WTC11 (cell line): Measurements from ENCODE around the gene ALK. TPM values are rescaled to one million over a fixed set of nuclear protein-coding genes. Genes with fewer than 3 reads are reported as not detected.

ENCODE experiments used
- ATAC-seq: fragments of 200-7000 bp; cut with Tn5 transposase; 2 replicates; pipeline ENCODE4 v1.10.0; 2021; ENCODE audit warnings: mild to moderate bottlenecking, moderate library complexity
- CTCF ChIA-PET: fragments of 300-600 bp; sonication (Branson Sonifier 250); formaldehyde crosslinking; loops from one replicate; lab custom pipeline; 2021; ENCODE audit warnings: antibody characterized with exemption; lab: Charles Lee
- POLR2A ChIA-PET: fragments of 350-600 bp; sonication (Branson Sonifier 250); formaldehyde crosslinking; loops from one replicate; lab custom pipeline; 2021; ENCODE audit warnings: antibody characterized with exemption; lab: Charles Lee
- DNase-seq: peaks from one replicate; pipeline ENCODE4 v3.0.0; 2021; ENCODE audit warnings: low spot score
- H3K27ac Mint-ChIP-seq: 2 replicates; pipeline ENCODE4 v1.8.0; 2021; ENCODE audit warnings: mixed read lengths
- H3K27me3 Mint-ChIP-seq: 2 replicates; pipeline ENCODE4 v1.8.0; 2021; ENCODE audit warnings: low read depth, mild to moderate bottlenecking, moderate library complexity, mixed read lengths
- H3K36me3 Mint-ChIP-seq: 2 replicates; pipeline ENCODE4 v1.8.0; 2021; ENCODE audit warnings: mixed read lengths
- H3K4me1 Mint-ChIP-seq: 2 replicates; pipeline ENCODE4 v1.8.0; 2022; ENCODE audit warnings: mixed read lengths
- H3K4me3 Mint-ChIP-seq: 2 replicates; pipeline ENCODE4 v1.8.0; 2021; ENCODE audit warnings: mild to moderate bottlenecking, moderate library complexity, mixed read lengths
- H3K9me3 Mint-ChIP-seq: 2 replicates; pipeline ENCODE4 v1.8.0; 2021; ENCODE audit warnings: mixed read lengths
- ATF6 ChIP-seq: sonication (generic); formaldehyde crosslinking; IDR thresholded peaks from 2 replicates; pipeline ENCODE4 v1.8.1; 2023; ENCODE audit warnings: mild to moderate bottlenecking, missing genetic modification reagents
- CBFB ChIP-seq: sonication (generic); formaldehyde crosslinking; IDR thresholded peaks from 2 replicates; pipeline ENCODE4 v1.8.1; 2022; ENCODE audit warnings: mild to moderate bottlenecking, low read depth, missing genetic modification reagents
- CDX4 ChIP-seq: fragments of 250-450 bp; sonication (Bioruptor Pico); IDR thresholded peaks from 2 replicates; pipeline ENCODE4 v1.9.0; 2021; ENCODE audit warnings: moderate library complexity, mild to moderate bottlenecking, inconsistent platforms, borderline replicate concordance
- CTCF ChIP-seq: fragments of 200-600 bp; IDR thresholded peaks from 2 replicates; pipeline ENCODE4 v1.8.0; 2022; ENCODE audit warnings: antibody characterized with exemption
- E2F5 ChIP-seq: sonication (generic); formaldehyde crosslinking; IDR thresholded peaks from 2 replicates; pipeline ENCODE4 v1.8.1; 2022; ENCODE audit warnings: mild to moderate bottlenecking, moderate library complexity, missing genetic modification reagents
- FOXP1 ChIP-seq: sonication (generic); formaldehyde crosslinking; IDR thresholded peaks from 2 replicates; pipeline ENCODE4 v1.8.0; 2022; ENCODE audit warnings: missing genetic modification reagents, mild to moderate bottlenecking, moderate library complexity, borderline replicate concordance
- GABPB1 ChIP-seq: sonication (generic); formaldehyde crosslinking; IDR thresholded peaks from 2 replicates; pipeline ENCODE4 v1.8.1; 2023; ENCODE audit warnings: mild to moderate bottlenecking, missing genetic modification reagents
- GRHL2 ChIP-seq: fragments of 250-450 bp; sonication (Bioruptor Pico); IDR thresholded peaks from 2 replicates; pipeline ENCODE4 v1.8.0; 2022; ENCODE audit warnings: mild to moderate bottlenecking, moderate library complexity; ENCODE audit not compliant: insufficient replicate concordance, severe bottlenecking
- HMGA2 ChIP-seq: fragments of 250-450 bp; sonication (Bioruptor Pico); IDR thresholded peaks from 2 replicates; pipeline ENCODE4 v1.4.0; 2021; ENCODE audit warnings: mild to moderate bottlenecking, moderate library complexity
- IRF2 ChIP-seq: sonication (generic); formaldehyde crosslinking; IDR thresholded peaks from 2 replicates; pipeline ENCODE4 v1.8.0; 2022; ENCODE audit warnings: low read depth, missing genetic modification reagents, borderline replicate concordance
- JUN ChIP-seq: sonication (generic); formaldehyde crosslinking; IDR thresholded peaks from 2 replicates; pipeline ENCODE4 v1.8.0; 2023; ENCODE audit warnings: mild to moderate bottlenecking, missing genetic modification reagents
- MYBL2 ChIP-seq: sonication (generic); formaldehyde crosslinking; IDR thresholded peaks from 2 replicates; pipeline ENCODE4 v1.8.1; 2023; ENCODE audit warnings: mild to moderate bottlenecking, moderate library complexity, missing genetic modification reagents
- NR1H2 ChIP-seq: sonication (generic); formaldehyde crosslinking; IDR thresholded peaks from 2 replicates; pipeline ENCODE4 v1.9.0; 2021; ENCODE audit warnings: mild to moderate bottlenecking, moderate library complexity, missing genetic modification reagents
- PREB ChIP-seq: sonication (generic); formaldehyde crosslinking; IDR thresholded peaks from 2 replicates; pipeline ENCODE4 v1.8.1; 2022; ENCODE audit warnings: mild to moderate bottlenecking, missing genetic modification reagents, moderate library complexity, borderline replicate concordance
- RORB ChIP-seq: fragments of 250-450 bp; sonication (Bioruptor Pico); IDR thresholded peaks from 2 replicates; pipeline ENCODE4 v1.9.0; 2021; ENCODE audit warnings: mild to moderate bottlenecking
- USF1 ChIP-seq: sonication (generic); formaldehyde crosslinking; IDR thresholded peaks from 2 replicates; pipeline ENCODE4 v1.8.0; 2022; ENCODE audit warnings: mild to moderate bottlenecking, missing genetic modification reagents
- USF2 ChIP-seq: sonication (generic); formaldehyde crosslinking; IDR thresholded peaks from 2 replicates; pipeline ENCODE4 v1.8.1; 2023; ENCODE audit warnings: mild to moderate bottlenecking, missing genetic modification reagents, moderate library complexity
- ZBTB21 ChIP-seq: sonication (generic); formaldehyde crosslinking; IDR thresholded peaks from 2 replicates; pipeline ENCODE4 v1.8.1; 2023; ENCODE audit warnings: mild to moderate bottlenecking, missing genetic modification reagents, borderline replicate concordance
- ZNF138 ChIP-seq: sonication (generic); formaldehyde crosslinking; conservative IDR thresholded peaks from 2 replicates; pipeline ENCODE4 v1.8.1; 2022; ENCODE audit warnings: mild to moderate bottlenecking, moderate library complexity, missing genetic modification reagents
- ZNF232 ChIP-seq: sonication (generic); formaldehyde crosslinking; IDR thresholded peaks from 2 replicates; pipeline ENCODE4 v1.8.0; 2022; ENCODE audit warnings: mild to moderate bottlenecking, missing genetic modification reagents
- ZNF263 ChIP-seq: sonication (generic); formaldehyde crosslinking; IDR thresholded peaks from 2 replicates; pipeline ENCODE4 v1.8.1; 2022; ENCODE audit warnings: low read depth, mild to moderate bottlenecking, moderate library complexity, missing genetic modification reagents
- ZNF317 ChIP-seq: sonication (generic); formaldehyde crosslinking; IDR thresholded peaks from 2 replicates; pipeline ENCODE4 v1.8.1; 2023; ENCODE audit warnings: low read depth, mild to moderate bottlenecking, moderate library complexity, missing genetic modification reagents, borderline replicate concordance
- ZNF671 ChIP-seq: fragments of 250-450 bp; sonication (Bioruptor Pico); IDR thresholded peaks from 2 replicates; pipeline ENCODE4 v1.8.0; 2021; ENCODE audit warnings: mild to moderate bottlenecking
- total RNA-seq: library from RNA; stranded (reverse); gene quantifications from 3 replicates; pipeline ENCODE4 v1.2.3, GENCODE V29; 2021
- TF ChIP-seq, protein P1 (sequence below): fragments of 250-450 bp; sonication (Bioruptor Pico); IDR thresholded peaks from 2 replicates; pipeline ENCODE4 v1.9.0; 2021; ENCODE audit warnings: mild to moderate bottlenecking

Gene ALK
- total RNA-seq, 1 experiment from 2014 or later = not detected

GRCh38 chr2:29240601-29241000 is 680.8 kb downstream of the ALK start:
- TF ChIP-seq ZBTB21 (CRISPR knock-in tag) = no peak
- TF ChIP-seq USF1 (CRISPR knock-in tag) = no peak
- no peak for TF ChIP-seq RORB
- no peak for TF ChIP-seq JUN
- TF ChIP-seq PREB (CRISPR knock-in tag) = no peak
- no peak for TF ChIP-seq ZNF232 (CRISPR knock-in tag)
- TF ChIP-seq ZNF263 (CRISPR knock-in tag) = no peak
- CTCF ChIA-PET = interaction anchor here (0.6 kb wide), 1 partner anchor 69 kb away, joined by 5 read pairs; no protein-coding TSS in a partner anchor
- Mint-ChIP-seq H3K4me1 (no peaks in the 10 kb centered on the region), H3K36me3 (no peaks in the 10 kb centered on the region), H3K27ac (no peak overlapping the region), H3K4me3 (no peak overlapping the region), H3K27me3 (no peaks in the 10 kb centered on the region; the same call in 1 of the 2 replicates), H3K9me3 (no peaks in the 10 kb centered on the region)
- ATAC-seq (no peak), DNase-seq (no peak)
- POLR2A ChIA-PET = no interaction called here

DNA sequence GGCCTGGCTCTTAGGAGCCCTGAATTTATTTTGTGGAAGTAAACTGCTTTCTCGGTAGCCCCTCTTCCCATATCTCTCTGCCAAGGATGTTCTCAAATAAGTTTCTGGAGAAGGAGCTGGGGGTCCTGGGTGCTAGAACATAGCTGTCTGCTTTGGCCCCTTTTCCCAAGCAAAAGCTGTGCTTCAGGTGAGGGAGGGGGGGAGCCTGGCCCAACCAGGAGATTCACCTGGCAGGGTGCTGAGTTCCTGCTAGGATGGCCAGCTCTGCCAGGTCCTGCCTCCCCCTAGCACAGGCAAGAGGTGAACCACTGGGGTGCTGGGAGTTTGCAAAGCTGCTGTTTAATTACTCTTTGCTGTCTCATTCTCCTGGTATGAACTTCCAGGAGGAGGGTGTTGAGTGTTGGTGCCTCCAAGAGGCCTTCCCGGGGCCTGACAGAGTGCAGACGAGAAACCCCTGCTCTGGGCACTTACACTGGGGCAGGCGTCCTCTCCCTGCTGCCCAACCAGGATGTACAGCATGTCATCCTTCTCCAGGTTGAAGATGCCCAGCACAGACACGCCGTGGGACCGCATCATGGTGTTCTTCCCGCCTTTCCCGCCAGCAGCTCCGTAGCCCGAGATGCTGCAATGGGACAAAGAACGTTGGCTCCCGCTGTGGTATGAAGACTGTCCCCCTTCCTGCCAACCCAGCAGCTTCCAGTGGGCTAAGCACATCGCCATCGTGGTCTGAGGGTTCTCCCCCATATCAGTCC is 682.0 kb downstream of the ALK start:
- Mint-ChIP-seq H3K4me3 (no peak overlapping the region), H3K36me3 (no peaks in the 10 kb centered on the region), H3K27ac (no peak overlapping the region), H3K9me3 (no peaks in the 10 kb centered on the region), H3K27me3 (no peaks in the 10 kb centered on the region; the same call in 1 of the 2 replicates), H3K4me1 (no peaks in the 10 kb centered on the region)
- CTCF ChIA-PET = interaction anchor here (0.6 to 1.6 kb wide), 29 partner anchors 9 to 684 kb away, joined by 3 to 13 read pairs (median 4); partner anchors contain the start of gene ALK
- ATAC-seq (no peak), DNase-seq (no peak)
- POLR2A ChIA-PET = no interaction called here
- TF ChIP-seq USF2 (no peak), NR1H2 (CRISPR knock-in tag) (no peak), ZNF138 (CRISPR knock-in tag) (no peak), ZNF671 (CRISPR knock-in tag) (no peak), GABPB1 (no peak), MYBL2 (CRISPR knock-in tag) (no peak), ATF6 (no peak), IRF2 (CRISPR knock-in tag) (no peak), FOXP1 (CRISPR knock-in tag) (no peak), GRHL2 (CRISPR knock-in tag) (no peak), ZNF317 (CRISPR knock-in tag) (no peak), CTCF (no peak), HMGA2 (CRISPR knock-in tag) (no peak), E2F5 (no peak), CDX4 (CRISPR knock-in tag) (no peak), CBFB (CRISPR knock-in tag) (no peak)
- TF ChIP-seq, protein P1, sequence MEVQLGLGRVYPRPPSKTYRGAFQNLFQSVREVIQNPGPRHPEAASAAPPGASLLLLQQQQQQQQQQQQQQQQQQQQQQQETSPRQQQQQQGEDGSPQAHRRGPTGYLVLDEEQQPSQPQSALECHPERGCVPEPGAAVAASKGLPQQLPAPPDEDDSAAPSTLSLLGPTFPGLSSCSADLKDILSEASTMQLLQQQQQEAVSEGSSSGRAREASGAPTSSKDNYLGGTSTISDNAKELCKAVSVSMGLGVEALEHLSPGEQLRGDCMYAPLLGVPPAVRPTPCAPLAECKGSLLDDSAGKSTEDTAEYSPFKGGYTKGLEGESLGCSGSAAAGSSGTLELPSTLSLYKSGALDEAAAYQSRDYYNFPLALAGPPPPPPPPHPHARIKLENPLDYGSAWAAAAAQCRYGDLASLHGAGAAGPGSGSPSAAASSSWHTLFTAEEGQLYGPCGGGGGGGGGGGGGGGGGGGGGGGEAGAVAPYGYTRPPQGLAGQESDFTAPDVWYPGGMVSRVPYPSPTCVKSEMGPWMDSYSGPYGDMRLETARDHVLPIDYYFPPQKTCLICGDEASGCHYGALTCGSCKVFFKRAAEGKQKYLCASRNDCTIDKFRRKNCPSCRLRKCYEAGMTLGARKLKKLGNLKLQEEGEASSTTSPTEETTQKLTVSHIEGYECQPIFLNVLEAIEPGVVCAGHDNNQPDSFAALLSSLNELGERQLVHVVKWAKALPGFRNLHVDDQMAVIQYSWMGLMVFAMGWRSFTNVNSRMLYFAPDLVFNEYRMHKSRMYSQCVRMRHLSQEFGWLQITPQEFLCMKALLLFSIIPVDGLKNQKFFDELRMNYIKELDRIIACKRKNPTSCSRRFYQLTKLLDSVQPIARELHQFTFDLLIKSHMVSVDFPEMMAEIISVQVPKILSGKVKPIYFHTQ (CRISPR knock-in tag) = no peak
